A549 (cell line): ENCODE measurements around the gene RAD9A.

Experiments
- EP300 ChIP-seq, 2 experiments: fragments of >200 bp; sonication (Bioruptor Twin); formaldehyde crosslinking; IDR thresholded peaks; 2 replicates in 1 of 2; 3 replicates in 1 of 2; pipeline ENCODE4 v1.6.1; 2016 to 2017
- JUNB ChIP-seq: fragments of >200 bp; sonication (Bioruptor Twin); formaldehyde crosslinking; IDR thresholded peaks from 2 replicates; pipeline ENCODE4 v1.6.1; 2016
- KDM5A ChIP-seq: fragments of 200-600 bp; sonication (generic); IDR thresholded peaks from 2 replicates; pipeline ENCODE4 v1.6.1; 2016; ENCODE audit warnings: antibody characterized with exemption, mild to moderate bottlenecking
- MAFK ChIP-seq: fragments of 450-650 bp; IDR thresholded peaks from 2 replicates; pipeline ENCODE4 v1.6.1; 2014; ENCODE audit not compliant: partially characterized antibody
- NPAS2 ChIP-seq: fragments of 250-450 bp; sonication (Bioruptor Pico); IDR thresholded peaks from 2 replicates; pipeline ENCODE4 v1.8.0; 2022; ENCODE audit warnings: mild to moderate bottlenecking, moderate library complexity, borderline replicate concordance
- POLR2A ChIP-seq: IDR thresholded peaks from 2 replicates; pipeline ENCODE4 v1.6.1; 2012; ENCODE audit warnings: mild to moderate bottlenecking, low read length
- REST ChIP-seq: fragments of 200-600 bp; sonication (generic); IDR thresholded peaks from 2 replicates; pipeline ENCODE4 v1.6.1; 2016; ENCODE audit warnings: antibody characterized with exemption, mild to moderate bottlenecking, moderate library complexity
- SMC3 ChIP-seq: fragments of >200 bp; sonication (Bioruptor Twin); formaldehyde crosslinking; IDR thresholded peaks from 3 replicates; pipeline ENCODE4 v1.6.1; 2018; ENCODE audit warnings: inconsistent platforms
- ZFP36 ChIP-seq: fragments of 450-650 bp; IDR thresholded peaks from 2 replicates; pipeline ENCODE4 v1.6.1; 2014; ENCODE audit warnings: borderline replicate concordance; ENCODE audit not compliant: partially characterized antibody
- TF ChIP-seq, protein P1 (sequence below): fragments of >200 bp; sonication (Bioruptor Twin); formaldehyde crosslinking; IDR thresholded peaks from 3 replicates; pipeline ENCODE4 v1.5.1; 2016
- TF ChIP-seq, protein P2 (sequence below): fragments of >200 bp; sonication (Bioruptor Twin); formaldehyde crosslinking; IDR thresholded peaks from 3 replicates; pipeline ENCODE4 v1.6.1; 2016
- TF ChIP-seq, protein P3 (sequence below): IDR thresholded peaks from 2 replicates; pipeline ENCODE4 v1.6.1; 2012

DNA sequence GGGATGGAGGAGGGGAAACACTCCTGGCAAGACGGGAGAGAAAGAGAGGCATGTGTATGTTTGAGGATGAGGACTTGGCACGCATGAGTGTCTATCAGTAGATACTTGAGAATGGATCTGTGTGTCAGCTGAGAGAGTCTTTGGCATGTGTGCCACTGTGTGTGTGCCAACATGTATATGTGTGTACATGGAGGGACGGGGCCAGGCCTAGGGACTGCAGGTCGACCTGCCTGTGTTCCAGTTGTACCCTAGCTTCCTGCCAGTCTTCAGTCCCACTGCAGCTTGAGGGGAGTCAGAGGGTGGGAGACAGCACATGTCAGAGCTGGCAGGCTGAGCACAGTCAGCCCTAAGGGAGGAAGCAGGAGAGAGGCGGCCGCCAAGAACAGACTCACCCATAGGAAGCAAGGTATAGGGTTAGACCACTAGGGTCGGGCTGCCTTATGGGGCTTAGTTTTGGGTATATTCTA is 24.0 kb upstream of the RAD9A start:
- no peak for TF ChIP-seq EP300 (IDR thresholded peaks at IDR 0.05)
- TF ChIP-seq, protein P1, sequence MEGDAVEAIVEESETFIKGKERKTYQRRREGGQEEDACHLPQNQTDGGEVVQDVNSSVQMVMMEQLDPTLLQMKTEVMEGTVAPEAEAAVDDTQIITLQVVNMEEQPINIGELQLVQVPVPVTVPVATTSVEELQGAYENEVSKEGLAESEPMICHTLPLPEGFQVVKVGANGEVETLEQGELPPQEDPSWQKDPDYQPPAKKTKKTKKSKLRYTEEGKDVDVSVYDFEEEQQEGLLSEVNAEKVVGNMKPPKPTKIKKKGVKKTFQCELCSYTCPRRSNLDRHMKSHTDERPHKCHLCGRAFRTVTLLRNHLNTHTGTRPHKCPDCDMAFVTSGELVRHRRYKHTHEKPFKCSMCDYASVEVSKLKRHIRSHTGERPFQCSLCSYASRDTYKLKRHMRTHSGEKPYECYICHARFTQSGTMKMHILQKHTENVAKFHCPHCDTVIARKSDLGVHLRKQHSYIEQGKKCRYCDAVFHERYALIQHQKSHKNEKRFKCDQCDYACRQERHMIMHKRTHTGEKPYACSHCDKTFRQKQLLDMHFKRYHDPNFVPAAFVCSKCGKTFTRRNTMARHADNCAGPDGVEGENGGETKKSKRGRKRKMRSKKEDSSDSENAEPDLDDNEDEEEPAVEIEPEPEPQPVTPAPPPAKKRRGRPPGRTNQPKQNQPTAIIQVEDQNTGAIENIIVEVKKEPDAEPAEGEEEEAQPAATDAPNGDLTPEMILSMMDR: no peak
- TF ChIP-seq POLR2A: no peak
- no peak for TF ChIP-seq SMC3
- no peak for TF ChIP-seq NPAS2 (CRISPR knock-in tag)
- TF ChIP-seq, protein P2, sequence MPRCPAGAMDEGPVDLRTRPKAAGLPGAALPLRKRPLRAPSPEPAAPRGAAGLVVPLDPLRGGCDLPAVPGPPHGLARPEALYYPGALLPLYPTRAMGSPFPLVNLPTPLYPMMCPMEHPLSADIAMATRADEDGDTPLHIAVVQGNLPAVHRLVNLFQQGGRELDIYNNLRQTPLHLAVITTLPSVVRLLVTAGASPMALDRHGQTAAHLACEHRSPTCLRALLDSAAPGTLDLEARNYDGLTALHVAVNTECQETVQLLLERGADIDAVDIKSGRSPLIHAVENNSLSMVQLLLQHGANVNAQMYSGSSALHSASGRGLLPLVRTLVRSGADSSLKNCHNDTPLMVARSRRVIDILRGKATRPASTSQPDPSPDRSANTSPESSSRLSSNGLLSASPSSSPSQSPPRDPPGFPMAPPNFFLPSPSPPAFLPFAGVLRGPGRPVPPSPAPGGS: no peak
- no peak for TF ChIP-seq KDM5A
- TF ChIP-seq, protein P3, sequence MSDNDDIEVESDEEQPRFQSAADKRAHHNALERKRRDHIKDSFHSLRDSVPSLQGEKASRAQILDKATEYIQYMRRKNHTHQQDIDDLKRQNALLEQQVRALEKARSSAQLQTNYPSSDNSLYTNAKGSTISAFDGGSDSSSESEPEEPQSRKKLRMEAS: no peak
- no peak for TF ChIP-seq ZFP36
- TF ChIP-seq JUNB: no peak
- no peak for TF ChIP-seq MAFK
- TF ChIP-seq REST: no peak
